H54 (cell line): ENCODE measurements around the gene PYHIN1.

ENCODE experiments used
- DNase-seq: peaks from one replicate; pipeline ENCODE4 v3.0.0; 2011; ENCODE audit warnings: low spot score, mixed read lengths; ENCODE audit not compliant: insufficient read length
- FAIRE-seq: peaks from 3 replicates; lab custom pipeline; 2011; peaks lifted over from hg19 to GRCh38; lab: Jason Lieb, UNC
- POLR2A ChIP-seq: IDR thresholded peaks from 2 replicates; pipeline ENCODE4 v1.6.1; 2011; ENCODE audit warnings: low read depth, mild to moderate bottlenecking, low read length

Gene PYHIN1

DNA sequence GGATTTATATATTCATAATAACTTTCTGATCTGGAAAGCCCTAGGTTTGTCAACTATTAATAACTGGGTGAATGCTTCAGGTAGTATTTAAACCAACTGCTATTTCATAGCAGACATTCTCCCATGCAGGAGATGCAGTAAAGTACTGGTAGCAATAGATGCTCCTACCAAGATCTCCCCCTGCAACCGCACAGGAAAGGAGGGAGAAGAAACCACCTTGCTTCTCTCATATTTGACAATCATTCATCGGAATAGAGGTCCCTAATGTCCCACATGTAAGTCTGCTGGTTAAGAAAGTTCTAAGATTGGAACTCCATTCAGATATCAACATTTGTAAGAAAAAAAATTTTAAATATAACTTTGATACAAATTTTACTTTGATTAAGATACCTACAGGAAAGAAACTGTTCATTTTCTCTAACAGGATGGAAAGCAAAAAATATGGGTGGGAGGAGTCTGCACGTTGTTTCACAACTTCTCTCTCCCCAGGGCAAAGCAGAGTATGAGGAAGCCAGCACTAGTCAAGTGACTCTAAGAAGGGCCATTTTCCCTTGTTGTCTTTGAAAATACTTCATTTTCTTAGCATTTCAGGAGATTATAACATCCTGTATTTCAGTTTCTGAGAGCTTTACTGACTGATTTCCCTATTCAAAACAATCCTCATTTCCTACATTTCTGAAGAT is at the start of gene PYHIN1:
PYHIN1 (plus strand) TSS at position 498 of the 683 bp plus-strand sequence. CDS start 5,359 bp downstream, outside the sequence.
- TF ChIP-seq POLR2A: no peak
- FAIRE-seq: no peak
- DNase-seq: no peak

DNA sequence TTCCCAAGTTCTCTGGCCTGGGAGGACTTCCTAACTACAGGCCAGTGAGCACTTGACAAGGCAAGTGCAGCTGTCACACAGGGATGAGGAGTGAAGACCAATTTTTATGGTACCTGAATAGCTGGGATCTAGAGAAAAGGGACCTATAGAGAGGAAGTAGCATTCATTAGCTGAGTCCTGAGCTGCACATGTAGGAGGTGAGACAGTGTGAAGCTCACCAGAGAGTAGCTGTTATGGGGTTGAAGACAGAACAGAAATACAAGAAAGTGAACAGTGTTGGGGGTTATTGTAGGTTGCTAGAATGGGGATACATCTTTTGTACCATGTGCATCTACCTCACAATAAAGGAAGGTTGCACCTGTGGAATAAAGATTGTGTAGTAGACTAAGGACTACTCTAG is 37.7 kb upstream of the PYHIN1 start:
- no peak for FAIRE-seq
- DNase-seq: no peak
- TF ChIP-seq POLR2A: no peak

- FAIRE-seq (no peak), DNase-seq (no peak)
- TF ChIP-seq POLR2A: no peak
These were observed 32.6 kb upstream of the PYHIN1 start for GRCh38 chr1:158898722-158899121.

DNA sequence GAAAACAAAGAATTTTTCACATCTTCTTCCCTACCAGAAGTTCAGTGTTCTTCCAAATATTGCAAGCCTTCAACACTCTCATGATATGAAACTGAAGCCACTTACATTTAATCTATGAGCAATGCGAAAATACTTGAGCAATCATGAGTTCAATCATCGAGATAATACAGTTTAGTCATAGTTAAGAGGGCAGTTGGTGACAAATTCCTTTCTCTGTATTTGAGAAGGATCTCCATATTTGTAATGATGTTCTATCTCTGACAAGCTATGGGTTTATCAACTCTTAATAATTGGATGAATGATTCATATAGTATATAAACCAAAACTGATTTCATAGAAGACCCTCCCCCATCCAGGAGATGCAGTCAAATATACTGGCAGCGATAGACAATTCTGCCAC is 29.7 kb upstream of the PYHIN1 start:
- no peak for FAIRE-seq
- TF ChIP-seq POLR2A: no peak
- DNase-seq: no peak

GRCh38 chr1:158916085-158916484 is 15.3 kb upstream of the PYHIN1 start:
- FAIRE-seq (no peak), DNase-seq (no peak)
- no peak for TF ChIP-seq POLR2A

DNA sequence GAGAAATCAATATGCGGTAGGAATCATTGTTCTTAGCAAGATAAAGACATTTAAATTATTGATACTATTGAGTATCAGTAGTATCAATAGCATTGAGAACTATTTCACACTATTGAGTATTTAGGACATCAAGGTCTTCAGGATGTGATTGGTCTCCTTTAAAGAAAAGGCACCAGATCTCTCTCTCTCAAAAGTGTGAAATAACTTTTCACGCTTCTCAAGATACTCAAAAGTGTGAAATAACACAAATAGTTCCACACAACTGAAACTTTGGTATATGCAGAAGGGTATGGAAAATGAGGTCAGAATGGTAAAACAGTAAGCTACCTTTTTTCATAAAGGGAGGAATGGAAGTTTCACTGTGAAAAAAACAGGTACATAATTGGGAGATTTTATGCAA is 6.7 kb upstream of the PYHIN1 start:
- no peak for TF ChIP-seq POLR2A
- FAIRE-seq: no peak
- no peak for DNase-seq

GRCh38 chr1:158930504-158930903 is 848 bp upstream of the PYHIN1 start:
- DNase-seq (no peak), FAIRE-seq (no peak)
- TF ChIP-seq POLR2A: no peak

DNA sequence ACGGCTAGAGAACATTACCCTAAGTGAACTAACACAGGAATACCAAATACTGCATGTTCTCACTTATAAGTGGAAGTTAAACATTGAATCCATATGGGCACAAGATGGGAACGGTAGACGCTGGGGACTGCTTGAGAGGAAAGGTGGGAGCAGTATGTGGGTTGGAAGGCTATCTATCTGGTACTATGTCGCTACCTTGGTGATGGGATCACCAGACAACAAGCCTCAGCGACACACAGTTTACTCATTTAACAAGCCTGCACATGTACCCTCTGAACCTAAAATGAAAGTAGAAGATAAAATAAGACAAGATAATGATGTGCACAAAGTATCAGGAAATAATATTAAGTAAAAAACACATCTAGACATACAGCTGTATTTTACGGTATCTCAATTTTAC is 819 bp downstream of the PYHIN1 start:
- TF ChIP-seq POLR2A: no peak
- FAIRE-seq (no peak), DNase-seq (no peak)

DNA sequence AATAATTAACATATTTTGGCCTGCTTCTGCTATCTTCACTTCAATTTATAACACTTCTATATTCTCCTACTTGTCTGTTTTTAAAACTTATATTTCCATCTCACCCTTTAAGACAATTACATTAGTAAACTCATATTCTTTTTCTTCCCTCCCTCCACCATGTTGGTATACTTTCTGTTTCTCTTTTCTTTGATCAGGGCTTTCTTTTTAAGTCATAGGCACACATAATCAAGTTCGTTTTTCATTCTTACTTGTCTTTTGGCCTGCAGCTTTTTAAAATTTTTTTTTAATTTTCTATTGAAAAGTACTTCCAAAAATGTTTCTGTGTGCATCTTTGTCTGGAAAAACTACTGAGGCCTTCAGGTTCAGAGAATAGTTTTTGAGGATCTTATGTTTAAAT is 2.3 kb downstream of the PYHIN1 start:
- DNase-seq (no peak), FAIRE-seq (no peak)
- no peak for TF ChIP-seq POLR2A

GRCh38 chr1:158939180-158939579 is 7.8 kb downstream of the PYHIN1 start:
- no peak for TF ChIP-seq POLR2A
- DNase-seq (no peak), FAIRE-seq (no peak)

DNA sequence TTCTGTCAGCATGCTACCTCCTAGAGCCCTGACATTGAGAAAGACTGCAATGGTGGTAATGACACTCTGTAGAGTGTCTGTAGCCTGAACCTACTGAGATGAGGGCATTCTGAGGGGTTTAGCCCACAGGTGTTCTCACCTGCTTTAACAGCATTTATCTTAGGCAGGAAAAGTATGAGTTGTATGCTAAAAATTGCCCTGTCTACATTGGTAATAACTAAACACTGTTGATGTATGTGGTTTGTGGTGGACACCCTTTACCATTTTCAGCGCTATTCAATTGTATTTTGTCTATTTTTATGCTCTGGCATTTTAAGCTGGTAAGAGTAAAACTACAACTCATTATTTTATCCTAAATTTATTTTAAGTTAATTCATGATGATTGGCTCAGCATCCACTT is 10.0 kb downstream of the PYHIN1 start:
- no peak for TF ChIP-seq POLR2A
- no peak for FAIRE-seq
- DNase-seq: no peak

- TF ChIP-seq POLR2A: no peak
- FAIRE-seq (no peak), DNase-seq (no peak)
These were observed 11.1 kb downstream of the PYHIN1 start for GRCh38 chr1:158942490-158942889.

GRCh38 chr1:158943059-158943458 is 11.7 kb downstream of the PYHIN1 start:
- DNase-seq (no peak), FAIRE-seq (no peak)

DNA sequence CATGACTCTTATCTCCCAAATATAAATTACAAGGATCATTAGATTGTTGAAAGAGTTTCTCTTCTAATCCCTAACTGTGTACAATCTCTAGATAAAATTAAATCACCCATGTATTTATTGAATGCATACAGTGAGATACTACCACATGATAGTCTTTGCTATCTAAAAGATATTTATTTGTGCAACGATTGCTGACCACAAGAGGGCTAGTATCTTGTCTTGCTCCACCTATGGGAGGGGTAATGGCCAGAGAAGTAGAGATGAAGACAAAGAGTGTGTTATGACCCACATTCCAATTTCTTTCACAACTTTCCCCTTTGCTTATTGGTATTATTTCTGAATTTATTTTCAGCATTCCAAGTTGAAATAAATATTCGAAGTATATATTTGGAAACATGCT is 13.7 kb downstream of the PYHIN1 start:
- FAIRE-seq: no peak
- no peak for DNase-seq
- TF ChIP-seq POLR2A: no peak

More at GRCh38 chr1:158943059-158943458, 11.7 kb downstream of the PYHIN1 start:
- TF ChIP-seq POLR2A: no peak

GRCh38 chr1:158946785-158947184 is 15.4 kb downstream of the PYHIN1 start:
- FAIRE-seq (no peak), DNase-seq (no peak)
- TF ChIP-seq POLR2A: no peak
